AG09319 (cell line): ENCODE data around the gene UGT1A3.

Experiments used
- DNase-seq: peaks from one replicate; pipeline ENCODE4 v3.0.0-alpha.2; 2010; ENCODE audit warnings: low read depth; ENCODE audit errors: extremely low read depth
- CTCF ChIP-seq: IDR thresholded peaks from 2 replicates; pipeline ENCODE4 v1.5.1; 2011; ENCODE audit warnings: low read depth, mild to moderate bottlenecking, inconsistent platforms, low read length, moderate library complexity

The UGT1A3 gene

GRCh38 chr2:233815861-233816260, 87.0 kb downstream of the UGT1A3 start:
- TF ChIP-seq CTCF, result no peak

GRCh38 chr2:233816334-233816733, 87.5 kb downstream of the UGT1A3 start:
- DNase-seq, result no peak
- no peak for TF ChIP-seq CTCF

More at GRCh38 chr2:233815861-233816260, 87.0 kb downstream of the UGT1A3 start:
- no peak for DNase-seq

GRCh38 chr2:233816771-233817170, 87.9 kb downstream of the UGT1A3 start:
- DNase-seq, result no peak
- TF ChIP-seq CTCF, result no peak

GRCh38 chr2:233817361-233817911, 88.6 kb downstream of the UGT1A3 start:
- DNase-seq, result no peak
- TF ChIP-seq CTCF, result no peak

GRCh38 chr2:233817995-233818638, 89.3 kb downstream of the UGT1A3 start:
- TF ChIP-seq CTCF, result no peak
- DNase-seq, result no peak

GRCh38 chr2:233818639-233819621, 90.1 kb downstream of the UGT1A3 start:
- TF ChIP-seq CTCF, result no peak
- DNase-seq, result no peak
